GM21360 (cell line): Measurements from ENCODE around the gene TUSC1.
A peak's percentile ranks its signal among the peaks of the same experiment; 100 is the strongest.
"Not testable (repeated sequence)": the region's sequence is repeated elsewhere in the genome, so short reads cannot be mapped to it uniquely, and the experiment has no call there.

Experiments
- ATAC-seq: cut with Tn5 transposase; IDR thresholded peaks from one replicate; pipeline ENCODE4 v1.9.1; 2021; ENCODE audit warnings: mild to moderate bottlenecking, moderate library complexity; ENCODE audit not compliant: unreplicated experiment

The TUSC1 gene

GRCh38 chr9:25678147-25678666 is at the start of gene TUSC1:
TUSC1 (minus strand) TSS chr9:25678444; CDS start chr9:25678312, 132 bp downstream.
- ATAC-seq, result peak; percentile 79

GRCh38 chr9:25726871-25727410 is 48.7 kb upstream of the TUSC1 start:
- ATAC-seq, result no peak

DNA sequence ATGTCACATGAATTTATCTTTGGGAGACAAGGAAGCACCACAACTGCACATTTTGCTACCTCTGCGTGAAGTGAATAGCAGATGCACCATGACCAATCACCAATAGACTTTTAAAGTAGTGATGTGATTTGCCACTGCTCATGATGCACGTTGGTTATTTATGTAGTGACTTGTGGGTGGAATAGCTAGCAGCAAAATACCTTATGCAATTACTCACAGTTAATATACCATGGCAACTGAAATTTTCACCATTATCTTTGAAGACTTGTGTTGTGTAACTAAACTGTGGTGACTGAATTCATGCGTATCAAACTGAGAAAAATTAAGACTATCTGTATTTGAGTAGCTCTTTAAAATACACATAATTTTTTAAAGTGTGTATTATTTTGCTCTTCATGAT is 46.2 kb upstream of the TUSC1 start:
- no peak for ATAC-seq

GRCh38 chr9:25716220-25716872 is 38.1 kb upstream of the TUSC1 start:
- ATAC-seq, result no peak

DNA sequence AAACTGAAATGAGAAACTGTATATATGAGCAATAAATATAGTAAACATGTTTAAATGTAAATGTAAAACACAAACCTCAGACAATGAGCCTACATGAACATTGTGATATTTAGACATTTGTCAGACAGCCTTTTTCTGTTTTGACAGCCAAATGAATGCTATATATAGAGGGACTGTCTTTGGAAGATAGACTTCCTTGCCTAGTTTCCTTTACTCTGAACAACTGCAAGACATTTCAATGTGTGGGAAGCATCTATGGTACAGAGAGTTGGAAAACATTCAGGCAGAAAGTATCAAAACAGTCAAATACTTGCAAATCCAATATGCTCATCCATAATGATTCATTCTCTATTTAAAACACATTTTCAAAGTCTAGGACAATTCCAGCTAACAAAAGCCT is 31.7 kb upstream of the TUSC1 start:
- no peak for ATAC-seq

DNA sequence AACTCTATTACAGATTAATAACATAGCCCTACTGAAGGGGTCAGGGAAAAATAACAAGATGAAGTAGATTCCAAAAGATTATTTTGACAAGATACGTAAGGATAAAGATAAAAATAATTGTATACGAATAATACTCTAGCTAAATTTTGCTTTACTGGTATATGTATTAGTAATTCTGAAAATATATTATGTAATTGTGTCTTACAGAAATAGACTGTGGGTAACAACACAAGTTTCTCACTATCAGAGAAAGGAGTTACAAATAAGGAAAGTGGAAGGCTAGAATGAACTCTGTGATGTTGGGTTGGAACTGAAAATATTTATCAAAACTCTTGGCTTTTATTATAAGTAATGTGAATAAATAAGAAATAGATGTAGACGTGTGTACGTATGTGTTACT is 26.6 kb upstream of the TUSC1 start:
- peak; percentile 67 for ATAC-seq

DNA sequence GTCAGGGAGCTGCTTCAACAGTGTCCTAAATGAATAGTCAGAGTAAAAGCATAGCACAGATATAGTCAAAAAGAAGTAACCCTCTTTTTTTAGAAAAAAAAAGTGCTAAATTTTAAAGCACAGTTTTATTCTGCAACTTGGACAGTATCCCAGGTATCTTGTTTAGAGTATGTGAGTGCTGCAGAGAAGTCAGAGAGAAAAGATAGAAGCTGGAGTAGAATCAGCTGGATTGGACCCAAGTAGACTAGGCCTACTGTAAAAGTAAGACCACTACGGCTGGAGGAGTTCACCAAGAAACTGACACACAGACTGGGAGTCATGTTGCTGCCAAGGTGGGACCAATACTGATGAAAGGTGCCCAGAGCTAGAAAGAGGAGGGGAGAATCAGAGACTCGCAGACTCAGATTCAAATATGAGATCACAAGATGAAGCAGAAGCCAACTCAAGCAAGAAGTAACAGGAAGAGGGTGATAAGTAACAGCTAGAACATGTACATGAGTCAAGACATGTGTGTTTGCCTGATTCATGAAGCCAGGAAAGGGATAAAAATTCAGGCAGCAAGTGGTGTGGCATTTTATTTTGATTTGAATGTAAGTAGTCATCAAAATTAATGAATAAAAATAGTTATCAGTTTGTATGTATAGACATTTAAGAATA is 25.6 kb upstream of the TUSC1 start:
- ATAC-seq, result no peak

GRCh38 chr9:25702536-25702935 is 24.3 kb upstream of the TUSC1 start:
- ATAC-seq, result no peak

DNA sequence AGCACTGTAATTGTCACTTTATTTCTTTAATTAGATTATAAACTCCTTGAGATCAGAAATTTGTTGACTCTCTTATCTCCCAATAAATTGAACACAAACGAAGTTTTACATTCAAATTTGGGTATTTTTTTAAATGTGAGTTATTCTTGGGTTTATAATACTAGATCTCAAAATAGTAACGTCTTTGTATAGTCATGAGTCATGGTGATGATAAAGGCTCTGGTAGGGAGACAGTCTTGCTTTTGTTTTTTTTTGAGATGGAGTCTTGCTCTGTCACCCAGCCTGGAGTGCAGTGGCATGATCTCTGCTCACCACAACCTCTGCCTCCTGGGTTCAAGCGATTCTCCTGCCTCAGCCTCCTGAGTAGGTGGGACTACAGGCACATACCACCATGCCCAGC is 22.7 kb upstream of the TUSC1 start:
- peak; percentile 38 for ATAC-seq

DNA sequence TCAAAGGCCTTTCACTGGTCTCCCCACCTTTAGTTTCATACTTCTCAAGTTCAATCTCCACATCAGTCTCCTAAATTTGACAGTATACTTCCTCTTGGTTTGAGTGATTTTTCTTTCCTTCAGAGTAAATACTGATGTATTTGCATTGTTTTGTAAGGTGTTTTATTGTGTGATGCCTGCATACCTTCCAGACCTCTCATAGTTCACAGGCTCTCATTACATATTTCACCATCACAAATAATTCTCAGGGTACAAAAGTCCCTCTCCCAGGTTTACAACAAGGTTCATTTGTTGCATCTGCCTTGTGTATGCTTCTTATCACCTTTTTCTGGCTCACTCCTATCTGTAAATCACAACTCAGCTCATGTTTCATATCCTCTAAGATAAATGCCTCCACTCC is 22.2 kb upstream of the TUSC1 start:
- no peak for ATAC-seq

DNA sequence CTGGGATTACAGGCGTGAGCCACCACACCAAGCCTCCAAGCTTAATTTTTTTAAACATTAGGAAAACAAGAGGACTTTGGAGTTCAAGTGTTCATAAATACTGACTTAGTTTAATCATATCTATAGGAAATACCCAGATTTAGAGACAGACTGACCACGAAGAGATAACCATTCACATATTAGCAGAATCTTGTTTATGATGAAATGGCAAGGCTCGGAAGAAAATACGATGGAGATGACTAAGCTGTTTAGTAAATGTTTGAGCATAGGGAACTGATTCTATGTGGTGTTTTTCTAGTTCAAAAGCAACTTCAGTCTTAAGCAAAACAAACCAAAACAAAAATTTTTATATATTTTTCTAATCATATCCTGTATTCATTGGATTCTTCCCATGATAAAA is 13.5 kb upstream of the TUSC1 start:
- ATAC-seq, result no peak

GRCh38 chr9:25684321-25684720 is 6.1 kb upstream of the TUSC1 start:
- ATAC-seq, result no peak

DNA sequence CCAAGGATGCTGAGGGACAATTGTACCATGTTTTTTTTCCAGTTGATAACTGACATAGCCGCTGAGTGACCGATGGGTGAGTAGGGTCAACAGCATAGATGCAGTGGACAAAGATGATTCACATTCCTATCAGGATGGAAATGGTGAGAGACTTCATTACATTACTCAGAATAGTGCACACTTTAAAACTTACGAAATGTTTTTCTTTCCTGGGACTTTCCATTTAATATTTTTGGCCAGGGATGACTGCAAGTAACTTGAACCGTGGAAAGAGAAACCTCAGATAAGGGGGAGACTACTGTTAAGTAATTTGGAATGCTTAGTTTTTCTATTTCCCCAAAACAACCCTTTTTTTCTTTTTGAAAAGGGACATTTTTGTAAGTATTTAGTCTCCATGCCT is 3.0 kb upstream of the TUSC1 start:
- ATAC-seq, result no peak

GRCh38 chr9:25678846-25679360 is 659 bp upstream of the TUSC1 start:
- no peak for ATAC-seq

DNA sequence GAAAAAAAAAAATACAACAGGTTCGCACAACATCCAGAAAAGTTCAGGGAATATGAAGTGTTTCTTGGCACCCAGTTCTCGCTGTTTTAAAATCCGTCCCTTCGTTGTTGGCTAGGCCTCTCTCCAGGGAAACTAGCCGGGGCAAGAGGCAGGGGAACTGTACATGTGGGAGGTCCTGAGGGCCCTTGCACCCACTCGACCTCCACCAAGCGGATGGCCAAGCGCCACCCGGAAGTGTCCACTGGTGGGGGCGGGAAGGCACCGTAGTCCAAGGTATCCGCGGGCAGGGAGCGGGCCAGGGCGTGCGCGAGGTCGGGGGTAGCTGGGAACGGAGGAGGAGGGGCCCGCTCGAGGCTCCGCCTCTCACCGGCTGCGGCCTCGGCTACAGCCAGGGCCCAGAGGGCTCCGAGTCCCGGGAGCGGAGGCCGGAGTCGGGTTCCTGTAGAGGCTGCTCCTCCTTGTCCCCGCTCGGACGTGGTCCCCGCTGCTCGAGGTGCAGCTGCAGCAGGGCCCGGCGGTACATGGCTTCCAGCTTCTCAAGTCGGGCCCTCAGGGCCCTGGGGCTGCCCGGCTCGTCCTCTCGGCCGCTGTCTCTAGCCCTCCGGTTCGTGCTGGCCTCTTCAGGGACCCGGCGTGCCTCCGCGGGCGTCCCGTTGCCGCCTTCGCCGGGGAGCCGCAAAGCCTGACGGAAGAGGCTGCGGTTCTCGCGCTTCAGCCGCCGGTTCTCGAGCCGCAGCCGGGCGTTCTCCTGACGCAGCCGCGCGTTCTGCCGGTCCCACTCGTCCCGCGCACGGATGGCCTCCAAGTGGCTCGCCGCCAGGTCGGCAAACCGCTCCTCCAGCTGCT is 720 bp downstream of the TUSC1 start:
- ATAC-seq, result peak; percentile 75

DNA sequence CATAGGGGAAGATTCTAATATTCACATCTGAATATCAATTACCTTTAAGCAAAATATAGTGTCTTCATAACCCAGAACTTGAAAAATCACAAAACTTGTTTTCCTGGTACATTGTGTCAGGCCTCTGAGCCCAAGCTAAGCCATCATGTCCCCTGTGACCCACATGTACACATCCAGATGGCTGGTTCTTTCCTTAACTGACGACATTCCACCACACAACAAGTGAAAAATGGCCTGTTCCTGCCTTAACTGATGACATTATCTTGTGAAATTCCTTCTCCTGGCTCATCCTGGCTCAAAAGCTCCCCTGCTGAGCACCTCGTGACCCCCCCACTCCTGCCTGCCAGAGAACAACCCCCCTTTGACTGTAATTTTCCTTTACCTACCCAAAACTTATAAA is 2.4 kb downstream of the TUSC1 start:
- not testable (repeated sequence) for ATAC-seq

DNA sequence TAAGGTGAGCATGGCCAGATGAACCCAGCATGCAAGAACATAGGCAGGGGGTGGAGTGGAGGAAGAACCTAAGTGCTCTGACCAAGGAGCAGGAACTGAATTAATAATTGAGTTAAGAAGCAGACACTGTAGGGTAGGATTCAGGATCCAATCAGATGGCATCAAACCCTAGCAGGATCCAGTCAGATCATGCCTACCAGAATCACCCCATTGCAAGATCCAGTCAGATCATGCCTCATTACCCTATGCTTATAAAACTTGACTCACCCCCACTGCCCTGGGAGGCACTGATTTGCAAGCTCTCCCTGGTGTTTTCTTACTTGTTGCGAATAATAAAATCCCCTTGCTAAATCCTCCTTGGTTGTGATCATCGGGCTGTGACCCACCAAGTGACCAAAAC is 19.7 kb downstream of the TUSC1 start:
- ATAC-seq, result peak; percentile 66

GRCh38 chr9:25654417-25654816 is 23.8 kb downstream of the TUSC1 start:
- no peak for ATAC-seq

DNA sequence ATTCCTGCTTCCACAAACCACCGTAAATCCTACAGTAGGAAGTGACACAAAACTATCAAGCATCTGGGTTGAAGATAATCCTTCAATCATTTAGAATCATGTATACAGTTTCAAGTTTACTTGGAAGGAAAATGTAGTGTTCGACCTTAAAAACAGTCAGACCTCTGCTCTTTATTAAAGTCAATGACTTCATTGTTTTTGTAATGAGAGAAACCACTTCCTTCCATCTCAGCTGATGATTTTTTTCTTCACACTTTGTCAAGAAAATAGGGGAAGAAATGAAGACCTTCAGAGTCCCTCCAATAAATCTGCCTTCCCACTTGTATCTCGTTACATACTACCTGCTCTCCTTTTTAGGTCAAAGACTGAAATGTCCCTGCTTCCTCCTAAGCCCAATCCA is 30.1 kb downstream of the TUSC1 start:
- no peak for ATAC-seq

- no peak for ATAC-seq
Measured at GRCh38 chr9:25636026-25636425, 42.2 kb downstream of the TUSC1 start.

DNA sequence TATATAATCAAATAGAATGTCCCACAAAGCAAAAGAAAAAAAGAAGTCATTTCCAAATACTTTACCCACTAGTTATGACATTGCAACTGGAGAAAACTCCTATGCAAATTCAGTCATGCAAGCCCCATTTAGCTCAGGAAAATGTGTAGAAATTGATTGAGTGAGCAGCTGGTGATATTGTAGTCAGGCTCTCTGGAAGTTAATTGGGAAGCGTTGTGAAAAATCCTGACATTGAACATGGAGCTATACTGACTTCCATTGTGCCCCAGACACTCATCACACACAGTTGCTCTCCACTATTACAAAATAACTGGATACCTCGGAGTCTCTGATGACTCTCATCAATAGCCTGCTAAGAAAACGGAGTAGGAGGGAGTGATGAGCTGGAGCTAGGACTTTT is 49.0 kb downstream of the TUSC1 start:
- no peak for ATAC-seq
